IgD-negative memory B cell (primary cell): Measurements from ENCODE around the gene CSNK1G2. TPM values are rescaled to one million over a fixed set of nuclear protein-coding genes. Genes with fewer than 3 reads are reported as not detected.

Source experiments
- H3K27ac Mint-ChIP-seq, 3 donors: one replicate each; pipeline ENCODE4 v1.8.0; 2020 to 2022; ENCODE audit warnings: mild to moderate bottlenecking in 3 of 3, mixed read lengths in 3 of 3, moderate library complexity in 1 of 3
- H3K27me3 Mint-ChIP-seq: one replicate; pipeline ENCODE4 v1.8.0; 2021; ENCODE audit warnings: mixed read lengths
- H3K36me3 Mint-ChIP-seq: one replicate; pipeline ENCODE4 v1.8.0; 2020; ENCODE audit warnings: mild to moderate bottlenecking, mixed read lengths
- H3K4me1 Mint-ChIP-seq, 3 donors: one replicate each; pipeline ENCODE4 v1.8.0; 2020 to 2022; ENCODE audit warnings: mixed read lengths in 3 of 3, mild to moderate bottlenecking in 1 of 3
- H3K4me3 Mint-ChIP-seq, 4 donors: one replicate each; pipeline ENCODE4 v1.8.0; 2020 to 2022; ENCODE audit warnings: mild to moderate bottlenecking in 4 of 4, mixed read lengths in 4 of 4, moderate library complexity in 3 of 4
- H3K9me3 Mint-ChIP-seq, 3 donors: one replicate each; pipeline ENCODE4 v1.8.0; 2020 to 2021; ENCODE audit warnings: mixed read lengths in 3 of 3, mild to moderate bottlenecking in 1 of 3
- polyA plus RNA-seq: library from polyadenylated mRNA; unstranded; fragments of 300-500 nt; fragmentation: Illumina TruSeq; gene quantifications from one replicate; pipeline ENCODE4 v1.2.3, GENCODE V29; 2021

CSNK1G2 gene
- 28.8 TPM for polyA plus RNA-seq

GRCh38 chr19:1941146-1942077, at the start of gene CSNK1G2:
TSS of gene CSNK1G2 (plus strand) at chr19:1941172. CDS start at chr19:1969773, 28,601 bp downstream.
- H3K27ac Mint-ChIP-seq = peak within 1 kb of the TSS; percentile 99 to 100 (median 99)
- peak within 1 kb of the TSS; percentile 96 to 99 (median 98) for H3K4me3 Mint-ChIP-seq
- no peaks in the 10 kb centered on the region for H3K27me3 Mint-ChIP-seq
- H3K9me3 Mint-ChIP-seq = no peaks in the 10 kb centered on the region
- peaks cover 3% of the 10 kb centered on the region for H3K36me3 Mint-ChIP-seq
- peaks cover 20 to 22% (median 22%) of the 10 kb centered on the region in 3 donors for H3K4me1 Mint-ChIP-seq

- Mint-ChIP-seq H3K27ac (no peak overlapping the region), H3K9me3 (no peaks in the 10 kb centered on the region)
Observed at GRCh38 chr19:1893791-1894190, 47.2 kb upstream of the CSNK1G2 start.

GRCh38 chr19:1896508-1896907, 44.5 kb upstream of the CSNK1G2 start:
- Mint-ChIP-seq H3K4me1 (peaks cover 15 to 26% (median 15%) of the 10 kb centered on the region in 3 donors), H3K36me3 (no peaks in the 10 kb centered on the region), H3K9me3 (no peaks in the 10 kb centered on the region), H3K27ac (peak overlapping the region; percentile 98 to 99 (median 99)), H3K27me3 (no peaks in the 10 kb centered on the region), H3K4me3 (peak overlapping the region; percentile 84 to 96 (median 92))

More at GRCh38 chr19:1893791-1894190, 47.2 kb upstream of the CSNK1G2 start:
- Mint-ChIP-seq H3K36me3 (no peaks in the 10 kb centered on the region), H3K4me3 (no peak overlapping the region), H3K27me3 (no peaks in the 10 kb centered on the region), H3K4me1 (peaks cover 12 to 23% (median 17%) of the 10 kb centered on the region in 3 donors)

GRCh38 chr19:1901940-1902404, 39.0 kb upstream of the CSNK1G2 start:
- H3K36me3 Mint-ChIP-seq = no peaks in the 10 kb centered on the region
- no peaks in the 10 kb centered on the region for H3K27me3 Mint-ChIP-seq
- H3K27ac Mint-ChIP-seq = peak overlapping the region in 1 of 3 donors; percentile 98
- no peaks in the 10 kb centered on the region for H3K9me3 Mint-ChIP-seq
- H3K4me1 Mint-ChIP-seq = peaks cover 26 to 36% (median 31%) of the 10 kb centered on the region in 3 donors
- H3K4me3 Mint-ChIP-seq = peak overlapping the region in 1 of 4 donors; percentile 45

- Mint-ChIP-seq H3K27ac (peak overlapping the region; percentile 95 to 98 (median 98)), H3K36me3 (no peaks in the 10 kb centered on the region), H3K4me1 (peaks cover 23 to 30% (median 23%) of the 10 kb centered on the region in 3 donors)
Observed at GRCh38 chr19:1902923-1903322, 38.0 kb upstream of the CSNK1G2 start.

GRCh38 chr19:1904860-1905109, 36.2 kb upstream of the CSNK1G2 start:
- Mint-ChIP-seq H3K36me3 (no peaks in the 10 kb centered on the region), H3K4me3 (peak overlapping the region; percentile 84 to 92 (median 90)), H3K4me1 (peaks cover 22 to 27% (median 26%) of the 10 kb centered on the region in 3 donors), H3K27ac (peak overlapping the region; percentile 95 to 98 (median 98)), H3K9me3 (no peaks in the 10 kb centered on the region), H3K27me3 (no peaks in the 10 kb centered on the region)

More at GRCh38 chr19:1902923-1903322, 38.0 kb upstream of the CSNK1G2 start:
- H3K9me3 Mint-ChIP-seq = no peaks in the 10 kb centered on the region
- H3K27me3 Mint-ChIP-seq = no peaks in the 10 kb centered on the region
- H3K4me3 Mint-ChIP-seq = peak overlapping the region in 3 of 4 donors; percentile 84 to 91 (median 87)

GRCh38 chr19:1905110-1905862, 35.7 kb upstream of the CSNK1G2 start, which contains the start of the genes ADAT3 and SCAMP4:
TSS of gene ADAT3 (plus strand) at chr19:1905399. CDS start at chr19:1912048, 6,649 bp downstream.
TSS of gene SCAMP4 (plus strand) at chr19:1905399. CDS start at chr19:1915020, 9,621 bp downstream.
- Mint-ChIP-seq H3K36me3 (no peaks in the 10 kb centered on the region), H3K9me3 (no peaks in the 10 kb centered on the region), H3K4me3 (peak within 1 kb of the TSS; percentile 84 to 97 (median 94)), H3K27ac (peak within 1 kb of the TSS; percentile 97 to 98 (median 98)), H3K27me3 (no peaks in the 10 kb centered on the region), H3K4me1 (peaks cover 24 to 30% (median 29%) of the 10 kb centered on the region in 3 donors)

GRCh38 chr19:1905863-1906375, 35.1 kb upstream of the CSNK1G2 start:
- Mint-ChIP-seq H3K27me3 (no peaks in the 10 kb centered on the region), H3K4me3 (peak overlapping the region; percentile 84 to 97 (median 94)), H3K9me3 (no peaks in the 10 kb centered on the region), H3K27ac (peak overlapping the region; percentile 95 to 98 (median 97)), H3K36me3 (no peaks in the 10 kb centered on the region), H3K4me1 (peaks cover 25 to 32% (median 30%) of the 10 kb centered on the region in 3 donors)

- Mint-ChIP-seq H3K4me3 (peak overlapping the region in 2 of 4 donors; percentile 23 to 78), H3K9me3 (no peaks in the 10 kb centered on the region), H3K27ac (peak overlapping the region in 1 of 3 donors; percentile 28), H3K4me1 (peaks cover 25 to 32% (median 30%) of the 10 kb centered on the region in 3 donors), H3K36me3 (no peaks in the 10 kb centered on the region), H3K27me3 (no peaks in the 10 kb centered on the region)
Observed at GRCh38 chr19:1906985-1907562, 33.9 kb upstream of the CSNK1G2 start.

GRCh38 chr19:1907563-1908363, 33.2 kb upstream of the CSNK1G2 start:
- Mint-ChIP-seq H3K36me3 (no peaks in the 10 kb centered on the region), H3K27ac (peak overlapping the region in 1 of 3 donors; percentile 28), H3K27me3 (no peaks in the 10 kb centered on the region), H3K4me3 (no peak overlapping the region), H3K9me3 (no peaks in the 10 kb centered on the region), H3K4me1 (peaks cover 24 to 32% (median 29%) of the 10 kb centered on the region in 3 donors)

GRCh38 chr19:1908364-1908678, 32.7 kb upstream of the CSNK1G2 start:
- no peaks in the 10 kb centered on the region for H3K27me3 Mint-ChIP-seq
- no peak overlapping the region for H3K27ac Mint-ChIP-seq
- no peaks in the 10 kb centered on the region for H3K36me3 Mint-ChIP-seq
- H3K4me3 Mint-ChIP-seq = peak overlapping the region in 1 of 4 donors; percentile 86
- no peaks in the 10 kb centered on the region for H3K9me3 Mint-ChIP-seq
- peaks cover 21 to 27% (median 24%) of the 10 kb centered on the region in 3 donors for H3K4me1 Mint-ChIP-seq

- Mint-ChIP-seq H3K27ac (peak overlapping the region in 2 of 3 donors; percentile 65 to 76), H3K27me3 (no peaks in the 10 kb centered on the region), H3K4me1 (peaks cover 10 to 16% (median 14%) of the 10 kb centered on the region in 3 donors), H3K4me3 (peak overlapping the region in 2 of 4 donors; percentile 65 to 70), H3K36me3 (no peaks in the 10 kb centered on the region), H3K9me3 (no peaks in the 10 kb centered on the region)
Observed at GRCh38 chr19:1909761-1910080, 31.3 kb upstream of the CSNK1G2 start.

- Mint-ChIP-seq H3K36me3 (no peaks in the 10 kb centered on the region), H3K27ac (peak overlapping the region; percentile 53 to 76 (median 65)), H3K9me3 (no peaks in the 10 kb centered on the region), H3K4me1 (peaks cover 10 to 14% (median 13%) of the 10 kb centered on the region in 3 donors), H3K4me3 (peak overlapping the region in 2 of 4 donors; percentile 60 to 65), H3K27me3 (no peaks in the 10 kb centered on the region)
Observed at GRCh38 chr19:1910177-1910576, 30.8 kb upstream of the CSNK1G2 start.

GRCh38 chr19:1911098-1911497, 29.9 kb upstream of the CSNK1G2 start:
- Mint-ChIP-seq H3K36me3 (no peaks in the 10 kb centered on the region), H3K4me3 (peak overlapping the region in 1 of 4 donors; percentile 51), H3K4me1 (peaks cover 5 to 9% (median 6%) of the 10 kb centered on the region in 3 donors), H3K27me3 (no peaks in the 10 kb centered on the region), H3K27ac (no peak overlapping the region), H3K9me3 (no peaks in the 10 kb centered on the region)
